GM12892 (cell line): Measurements from ENCODE around the gene FBXO24.

Source experiments
- POLR2A ChIP-seq: IDR thresholded peaks from 2 replicates; pipeline ENCODE4 v1.6.1; 2011; ENCODE audit warnings: low read depth, low read length, control low read depth
- POLR2AphosphoS5 ChIP-seq: IDR thresholded peaks from 2 replicates; pipeline ENCODE4 v1.6.1; 2011; ENCODE audit warnings: low read depth, low read length, control low read depth
- TAF1 ChIP-seq: IDR thresholded peaks from 2 replicates; pipeline ENCODE4 v1.6.1; 2011; ENCODE audit warnings: low read depth, mild to moderate bottlenecking, control low read depth, low read length, borderline replicate concordance

GRCh38 chr7:100620239-100620638 lies 34.1 kb downstream of the FBXO24 start:
- no peak for TF ChIP-seq POLR2A
- TF ChIP-seq POLR2AphosphoS5: no peak
- TF ChIP-seq TAF1: no peak
